HG02798 (cell line): ENCODE data around the gene GDE1.

ENCODE experiments used
- ATAC-seq: cut with Tn5 transposase; IDR thresholded peaks from one replicate; pipeline ENCODE4 v1.9.1; 2021; ENCODE audit warnings: mild to moderate bottlenecking; ENCODE audit not compliant: unreplicated experiment, poor library complexity

The GDE1 gene

DNA sequence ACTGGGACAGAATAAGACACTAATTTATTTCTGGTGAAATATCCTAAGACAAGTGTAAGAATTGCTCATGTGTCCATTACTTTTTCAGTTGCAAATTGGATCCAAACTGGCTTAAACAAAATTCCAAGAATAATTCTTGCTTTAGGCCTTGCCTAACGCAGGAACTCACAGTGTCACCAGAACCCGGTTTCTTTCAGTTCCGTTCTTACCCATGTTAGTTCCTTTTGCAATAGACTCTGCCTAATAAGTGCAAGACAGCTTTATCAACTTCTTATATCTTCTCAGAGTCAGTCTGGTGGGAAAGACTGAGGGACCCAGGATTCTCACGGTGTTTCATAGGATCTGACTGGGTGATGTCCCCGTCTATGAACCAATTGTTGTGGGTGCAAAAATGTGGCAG, 24.7 kb downstream of the GDE1 start:
- ATAC-seq: no peak

- no peak for ATAC-seq
These were observed 31.3 kb downstream of the GDE1 start for GRCh38 chr16:19490619-19491018.

- no peak for ATAC-seq
These were observed 33.7 kb downstream of the GDE1 start for GRCh38 chr16:19488213-19488640.

- no peak for ATAC-seq
These were observed 35.1 kb downstream of the GDE1 start for GRCh38 chr16:19486750-19487325.

DNA sequence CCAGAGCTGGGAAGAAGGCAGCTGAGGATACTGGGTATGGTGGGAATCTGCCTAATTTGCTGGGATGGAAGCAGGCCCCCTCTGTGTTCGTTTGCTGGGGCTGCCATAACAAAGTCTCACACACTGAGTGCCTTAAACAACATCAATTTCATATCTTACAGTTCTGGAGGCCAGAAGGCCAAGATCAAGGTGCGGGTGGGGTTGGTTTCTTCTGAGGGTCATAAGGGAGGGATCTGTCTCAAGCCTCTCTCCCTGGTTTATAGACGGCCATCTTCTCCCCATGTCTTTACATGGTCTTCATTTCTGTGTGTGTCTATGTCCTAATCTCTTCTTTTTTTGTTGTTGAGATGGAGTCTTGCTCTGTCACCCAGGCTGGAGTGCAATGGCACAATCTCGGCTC, 35.8 kb downstream of the GDE1 start:
- ATAC-seq: no peak

DNA sequence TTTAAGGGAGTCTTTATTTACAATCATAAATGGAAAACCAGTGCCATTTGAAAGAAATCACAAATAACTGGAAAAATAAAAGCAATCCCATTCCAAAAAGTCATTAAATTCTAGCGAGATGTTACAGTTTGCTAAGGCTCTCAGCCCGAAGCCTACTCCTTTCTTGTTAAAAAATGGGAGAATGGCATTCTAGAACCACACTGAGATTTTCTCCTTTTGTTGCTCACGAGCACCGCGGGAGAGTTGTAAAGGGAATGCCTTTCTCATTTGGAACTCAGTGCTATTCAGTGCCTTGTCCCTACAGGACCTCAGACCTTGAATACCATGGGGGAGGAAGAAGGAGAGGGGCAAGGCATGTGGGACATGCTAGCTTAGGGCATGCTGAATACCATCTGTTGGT, 36.3 kb downstream of the GDE1 start:
- ATAC-seq: no peak

- no peak for ATAC-seq
These were observed 37.8 kb downstream of the GDE1 start for GRCh38 chr16:19484096-19484495.

DNA sequence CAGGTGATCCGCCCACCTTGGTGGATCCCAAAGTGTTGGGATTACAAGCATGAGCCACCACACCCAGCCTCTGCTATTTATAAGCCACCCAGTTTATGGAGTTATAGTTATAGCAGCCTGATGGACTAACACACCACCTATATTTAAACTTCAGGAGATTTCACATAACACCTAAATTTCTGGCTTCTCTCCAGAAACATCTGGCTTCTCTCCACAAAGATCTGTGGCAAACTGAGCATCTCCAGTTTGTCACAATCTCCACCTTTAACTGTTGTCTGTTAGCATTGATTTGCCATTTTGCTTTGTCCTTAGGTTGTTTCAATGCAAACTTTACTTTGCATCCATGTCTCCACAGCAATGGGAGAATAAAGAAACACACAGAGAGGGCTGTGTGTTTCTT, 39.6 kb downstream of the GDE1 start:
- no peak for ATAC-seq

- ATAC-seq: no peak
These were observed 40.1 kb downstream of the GDE1 start for GRCh38 chr16:19481769-19482168.

- no peak for ATAC-seq
These were observed 40.6 kb downstream of the GDE1 start for GRCh38 chr16:19481296-19481695.

DNA sequence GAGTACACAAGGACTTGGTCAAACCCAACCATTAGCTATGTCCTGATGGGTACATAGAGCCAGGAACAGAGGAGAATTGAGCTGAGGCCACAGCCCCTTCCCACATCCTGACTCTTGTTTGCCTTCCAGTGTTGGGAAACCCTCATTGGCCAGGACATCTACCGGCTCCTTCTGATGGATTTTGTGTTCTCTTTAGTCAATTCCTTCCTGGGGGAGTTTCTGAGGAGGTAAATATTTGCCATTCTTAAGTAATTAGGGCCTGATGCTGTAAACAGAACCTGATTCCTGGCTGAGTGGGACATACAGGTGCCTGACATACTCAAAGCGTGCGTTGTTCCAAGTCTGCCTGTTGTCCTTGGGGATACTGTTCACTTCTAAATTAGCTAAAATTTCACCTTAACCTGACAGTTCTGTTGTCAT, 42.6 kb downstream of the GDE1 start:
- ATAC-seq: no peak

- ATAC-seq: no peak
These were observed 43.4 kb downstream of the GDE1 start for GRCh38 chr16:19478505-19478904.

DNA sequence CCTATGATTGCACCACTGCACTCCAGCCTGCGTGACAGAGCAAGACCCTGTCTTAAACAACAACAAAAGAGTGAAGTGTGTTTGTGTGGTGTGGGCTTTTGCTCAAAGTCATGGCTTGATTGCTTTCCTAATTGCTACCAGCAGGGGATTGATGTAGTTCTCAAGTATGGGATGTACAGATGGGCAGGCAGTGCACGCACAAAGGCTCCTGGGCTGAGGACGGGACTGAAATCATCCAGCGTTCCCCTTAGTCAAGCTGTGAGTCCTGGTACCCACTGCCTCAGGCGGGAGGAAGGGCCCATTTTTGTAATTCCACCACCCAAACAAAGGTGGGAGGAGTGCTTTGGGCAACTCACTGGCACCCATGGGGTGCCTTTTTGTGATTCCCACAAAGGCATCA, 47.3 kb downstream of the GDE1 start:
- ATAC-seq: no peak

DNA sequence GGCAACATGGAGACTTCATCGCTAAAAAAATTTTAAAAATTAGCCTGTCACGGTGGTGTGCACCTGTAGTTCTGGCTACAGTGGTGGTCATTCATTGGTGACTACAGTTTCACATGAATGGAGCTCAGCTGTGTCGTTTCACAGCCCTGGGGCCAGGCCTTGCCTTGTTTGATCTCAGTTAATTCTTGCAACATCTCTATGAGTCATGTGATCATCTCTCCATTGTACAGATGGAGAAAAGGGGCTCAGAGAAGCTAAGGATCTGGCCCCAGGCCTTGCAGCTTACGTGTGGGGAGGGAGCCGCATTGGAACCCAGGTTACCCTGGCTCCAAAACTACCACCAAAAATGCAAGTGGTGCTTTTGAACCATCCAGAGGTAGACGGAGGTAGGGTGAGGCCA, 49.4 kb downstream of the GDE1 start:
- no peak for ATAC-seq

DNA sequence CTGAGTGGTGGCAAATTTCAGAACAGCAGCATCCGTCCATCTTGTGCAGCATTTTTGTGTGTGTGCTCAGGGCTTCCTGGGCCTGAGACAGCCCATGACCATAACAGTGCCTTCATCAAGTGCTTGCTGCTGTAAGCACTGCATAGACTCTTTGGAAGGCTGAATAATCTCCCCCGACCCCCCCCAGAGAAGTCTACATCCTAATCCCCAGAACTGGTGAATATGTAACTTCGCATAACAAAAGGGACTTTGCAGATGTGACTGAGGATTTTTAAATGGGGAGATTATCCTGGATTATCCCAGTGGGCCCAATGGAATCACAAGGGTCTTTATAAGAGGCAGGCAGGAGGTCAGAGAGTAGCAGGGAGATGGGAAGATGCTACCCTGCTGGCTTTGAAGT, 53.6 kb downstream of the GDE1 start:
- ATAC-seq: no peak

DNA sequence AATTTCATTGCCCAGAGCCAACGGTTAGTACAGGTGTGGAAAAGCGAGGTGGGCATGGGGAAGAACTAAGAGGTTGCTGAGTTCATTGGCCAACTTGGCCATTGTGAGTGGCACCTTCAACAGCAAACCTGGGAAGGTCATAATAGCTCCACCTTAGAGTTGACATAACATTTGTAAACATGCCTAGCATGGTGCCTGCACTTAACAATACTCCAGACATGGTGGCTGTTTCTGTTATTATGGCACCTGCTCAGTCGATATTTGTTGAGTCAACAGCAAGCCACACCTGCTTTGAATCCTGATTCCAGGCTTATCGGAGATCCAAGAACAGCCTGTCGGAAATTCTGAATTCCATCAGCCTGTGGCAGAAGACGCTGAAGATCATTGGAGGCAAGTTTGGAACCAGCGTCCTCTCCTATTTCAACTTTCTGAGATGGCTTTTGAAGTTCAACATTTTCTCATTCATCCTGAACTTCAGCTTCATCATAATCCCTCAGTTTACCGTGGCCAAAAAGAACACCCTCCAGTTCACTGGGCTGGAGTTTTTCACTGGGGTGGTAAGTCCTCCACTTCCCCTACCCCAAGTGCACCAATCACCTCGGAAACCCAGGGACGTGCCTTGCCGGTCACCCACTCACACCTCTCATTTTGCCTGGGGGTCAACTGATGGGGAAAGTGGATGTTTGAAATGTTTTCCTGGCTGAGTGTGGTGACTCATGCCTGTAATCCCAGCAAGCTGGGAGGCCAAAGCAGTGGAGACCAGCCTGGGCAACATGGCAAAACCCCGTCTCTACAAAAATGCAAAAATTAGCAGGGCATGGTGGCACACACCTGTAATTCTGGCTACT, 58.2 kb downstream of the GDE1 start:
- ATAC-seq: no peak

DNA sequence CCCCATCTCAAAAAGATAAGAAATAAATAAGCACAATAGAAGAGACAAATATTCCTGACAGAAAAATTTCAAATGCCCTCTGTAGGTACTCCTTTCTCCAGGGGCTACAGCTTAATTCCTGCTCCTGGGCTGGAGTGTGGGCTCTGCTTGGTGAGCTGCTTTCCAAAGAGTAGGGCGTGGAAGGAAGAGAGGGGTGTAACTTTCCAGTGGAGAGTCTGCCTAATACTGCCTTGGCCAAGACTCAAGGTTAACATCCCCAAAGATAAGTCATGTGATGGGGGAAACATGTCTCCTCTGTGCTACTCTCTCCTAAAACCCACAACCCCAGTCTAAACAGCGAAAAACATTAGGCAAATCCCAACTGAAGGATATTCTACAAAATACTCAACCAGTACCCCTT, 61.5 kb downstream of the GDE1 start:
- ATAC-seq: no peak

- no peak for ATAC-seq
These were observed 63.0 kb downstream of the GDE1 start for GRCh38 chr16:19458722-19459379.
